ENCODE measurements around the gene SCUBE2.
"Not testable (repeated sequence)": the region's sequence is repeated elsewhere in the genome, so short reads cannot be mapped to it uniquely, and the experiment has no call there.

Gene SCUBE2

GRCh38 chr11:9003573-9004182 lies 87.7 kb downstream of the SCUBE2 start, which contains the start of gene NRIP3:
NRIP3 (minus strand) TSS chr11:9004001; CDS start chr11:9003935, 66 bp downstream.
- no peak for FAIRE-seq

- no peak for FAIRE-seq
These were observed 88.4 kb downstream of the SCUBE2 start for GRCh38 chr11:9002920-9003572.

GRCh38 chr11:9001736-9002135 lies 89.7 kb downstream of the SCUBE2 start:
- no peak for FAIRE-seq

- no peak for FAIRE-seq
These were observed 93.4 kb downstream of the SCUBE2 start for GRCh38 chr11:8998017-8998416.

- FAIRE-seq, result no peak
These were observed 93.9 kb downstream of the SCUBE2 start for GRCh38 chr11:8997451-8997850.

GRCh38 chr11:8989453-8989852 lies 101.9 kb downstream of the SCUBE2 start:
- FAIRE-seq, result no peak

- no peak for FAIRE-seq
These were observed 102.8 kb downstream of the SCUBE2 start for GRCh38 chr11:8988329-8989234.

- FAIRE-seq, result no peak
These were observed 104.0 kb downstream of the SCUBE2 start for GRCh38 chr11:8987446-8987845.

GRCh38 chr11:8986772-8987171 lies 104.6 kb downstream of the SCUBE2 start:
- not testable (repeated sequence) for FAIRE-seq

GRCh38 chr11:8985462-8985861 lies 105.9 kb downstream of the SCUBE2 start:
- FAIRE-seq, result no peak

- FAIRE-seq, result no peak
These were observed 107.8 kb downstream of the SCUBE2 start for GRCh38 chr11:8983552-8983951.

GRCh38 chr11:8980485-8980884 lies 110.9 kb downstream of the SCUBE2 start:
- no peak for FAIRE-seq

GRCh38 chr11:8979365-8979764 lies 112.0 kb downstream of the SCUBE2 start:
- not testable (repeated sequence) for FAIRE-seq

- FAIRE-seq, result no peak
These were observed 118.3 kb downstream of the SCUBE2 start for GRCh38 chr11:8973121-8973520.

- no peak for FAIRE-seq
These were observed 119.5 kb downstream of the SCUBE2 start for GRCh38 chr11:8971924-8972316.

GRCh38 chr11:8971196-8971923 lies 120.0 kb downstream of the SCUBE2 start:
- no peak for FAIRE-seq
